Prostate gland (tissue), 2 donors: ENCODE data around the gene AACS. TPM values are rescaled to one million over a fixed set of nuclear protein-coding genes. Genes with fewer than 3 reads are reported as not detected.

ENCODE experiments used
- DNase-seq: peaks from one replicate; pipeline ENCODE4 v3.0.0-alpha.2; 2019; ENCODE audit warnings: low spot score
- H3K27ac ChIP-seq, 2 donors: fragments of 200-600 bp; sonication (generic); 2 replicates each; pipeline ENCODE4 v1.5.1; 2017 to 2019
- H3K27me3 ChIP-seq: fragments of 200-600 bp; sonication (generic); replicated peaks from 2 replicates; pipeline ENCODE4 v1.5.1; 2019; ENCODE audit not compliant: insufficient read depth
- H3K36me3 ChIP-seq, 2 donors: fragments of 200-600 bp; sonication (generic); 1 replicate in 1 of 2; 2 replicates in 1 of 2; pipeline versions ENCODE4 v1.5.1 to v1.8.1; 2017 to 2019
- H3K4me1 ChIP-seq: fragments of 200-600 bp; sonication (generic); replicated peaks from 2 replicates; pipeline ENCODE4 v1.5.1; 2019
- H3K4me3 ChIP-seq, 2 donors: fragments of 200-600 bp; sonication (generic); 2 replicates each; pipeline ENCODE4 v1.5.1; 2017 to 2019
- H3K9me3 ChIP-seq: fragments of 200-600 bp; sonication (generic); 2 replicates; pipeline ENCODE4 v1.5.1; 2017
- CTCF ChIP-seq, 4 experiments: fragments of 200-600 bp in 2 of 4; fragments of 450-650 bp in 2 of 4; sonication (generic) in 2 of 4; IDR thresholded peaks; 1 replicate in 3 of 4; 2 replicates in 1 of 4; pipeline ENCODE4 v1.5.1; 2016 to 2019; ENCODE audit warnings: antibody characterized with exemption in 4 of 4, mild to moderate bottlenecking in 2 of 4, moderate library complexity in 2 of 4
- POLR2A ChIP-seq: fragments of 450-650 bp; IDR thresholded peaks from one replicate; pipeline ENCODE4 v1.6.1; 2016; ENCODE audit warnings: antibody characterized with exemption, mild to moderate bottlenecking
- POLR2AphosphoS5 ChIP-seq: sonication (generic); formaldehyde crosslinking; IDR thresholded peaks from one replicate; pipeline ENCODE4 v1.6.1; 2017; ENCODE audit warnings: antibody characterized with exemption
- WGBS: methylation state at CpG from one replicate; pipeline ENCODE4 v1.1.5; 2018; 5-methylcytosine and 5-hydroxymethylcytosine counted together
- intact Hi-C: fragments of 100-400 bp; cut with DNase I; formaldehyde crosslinking; loops from one replicate; pipeline ENCODE4 v1.14.2; 2022
- total RNA-seq, 2 donors: library from RNA; depleted of rRNA; stranded (reverse); fragments of >200 nt; gene quantifications; one replicate each; pipeline ENCODE4 v1.1.0, GENCODE V29; 2016

AACS gene
- total RNA-seq, 2 donors from 2014 or later: 20.4 to 21.0 TPM

DNA sequence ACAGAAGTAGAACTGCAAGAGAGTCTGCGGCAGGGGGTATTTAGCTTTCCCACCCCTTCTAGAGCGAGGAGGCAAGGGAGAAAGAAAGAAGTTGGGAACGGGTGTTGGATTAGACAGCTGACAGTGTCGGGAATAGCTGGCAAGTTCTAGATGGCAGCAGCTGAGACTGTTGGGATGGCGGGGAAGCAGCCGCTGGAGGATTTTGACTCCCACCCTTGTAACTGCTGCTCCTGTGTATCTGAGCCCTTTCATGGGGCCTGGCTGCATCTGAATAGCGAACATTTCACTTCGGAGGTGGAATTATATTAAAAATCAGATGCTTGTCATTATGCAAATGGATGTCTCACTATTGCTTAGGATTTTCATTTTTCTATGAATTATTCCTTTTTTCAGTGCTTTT lies 104.6 kb downstream of the AACS start:
- WGBS: 79% methylated on average over 8 of the region's 8 CpGs
- no peak overlapping the region for H3K27ac ChIP-seq
- no peaks in the 10 kb centered on the region for H3K36me3 ChIP-seq
- no peaks in the 10 kb centered on the region for H3K27me3 ChIP-seq
- H3K9me3 ChIP-seq: no peaks in the 10 kb centered on the region
- DNase-seq: no peak
- intact Hi-C loops: no loop called here
- H3K4me1 ChIP-seq: no peaks in the 10 kb centered on the region
- no peak for TF ChIP-seq CTCF (IDR thresholded peaks at IDR 0.05)
- TF ChIP-seq POLR2AphosphoS5: no peak
- no peak for TF ChIP-seq POLR2A
- no peak overlapping the region for H3K4me3 ChIP-seq

DNA sequence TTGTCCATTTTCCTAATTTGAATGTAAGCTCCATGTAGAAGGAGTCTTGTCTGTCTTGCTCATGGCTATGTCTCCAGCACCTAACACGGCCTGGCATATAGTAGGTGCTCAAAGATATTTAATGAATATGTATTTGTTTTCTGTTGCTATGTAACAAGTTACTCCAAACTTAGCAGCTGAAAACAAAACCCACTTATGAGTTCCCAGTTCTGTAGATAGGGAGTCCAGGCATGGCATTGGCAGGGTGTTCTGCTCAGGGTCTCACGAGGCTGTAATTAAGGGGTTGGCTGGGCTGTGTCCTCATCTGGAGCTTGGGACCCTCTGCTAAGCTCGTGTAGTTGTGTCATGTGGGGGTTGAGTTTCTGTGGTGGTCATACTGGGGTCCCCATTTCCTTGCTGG lies 106.0 kb downstream of the AACS start:
- no peaks in the 10 kb centered on the region for H3K9me3 ChIP-seq
- no peak overlapping the region for H3K27ac ChIP-seq
- H3K4me3 ChIP-seq: no peak overlapping the region
- H3K4me1 ChIP-seq: no peaks in the 10 kb centered on the region
- H3K27me3 ChIP-seq: no peaks in the 10 kb centered on the region
- intact Hi-C loops: no loop called here
- TF ChIP-seq CTCF (IDR thresholded peaks at IDR 0.05): no peak
- no peak for TF ChIP-seq POLR2A
- TF ChIP-seq POLR2AphosphoS5: no peak
- 74% methylated on average over 3 of the region's 3 CpGs for WGBS
- no peaks in the 10 kb centered on the region for H3K36me3 ChIP-seq
- DNase-seq: no peak

DNA sequence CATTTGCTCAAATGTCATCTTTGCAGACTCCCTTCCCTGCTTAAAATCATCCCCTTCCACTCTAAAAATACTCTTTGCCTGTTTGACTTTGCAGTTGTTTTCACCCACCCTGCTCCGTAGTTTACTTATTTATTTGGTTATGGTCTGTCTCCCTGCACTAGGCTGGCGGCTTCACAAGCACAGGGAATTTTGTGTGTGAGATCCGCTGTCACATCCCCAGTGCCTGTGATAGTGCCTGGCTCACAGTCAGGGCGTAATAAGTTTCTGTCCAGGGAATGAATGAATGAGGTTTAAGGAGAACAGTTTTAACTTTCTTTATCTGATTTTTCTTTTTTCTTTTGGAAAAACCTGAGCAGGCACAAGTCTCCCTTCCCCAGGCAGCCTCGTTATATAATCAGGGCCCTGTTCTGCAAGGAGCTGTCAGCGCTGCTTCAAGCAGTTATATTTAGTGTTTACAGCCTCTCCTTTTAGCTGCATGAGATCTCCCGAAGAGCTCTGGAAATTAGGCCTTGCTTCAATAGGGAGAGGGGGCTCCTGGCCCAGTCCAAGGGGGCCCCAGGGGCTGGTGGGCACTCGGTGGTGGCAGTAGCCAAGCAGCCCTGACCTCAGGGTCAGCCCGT lies 107.1 kb downstream of the AACS start:
- no peak for DNase-seq
- 59% methylated on average over 9 of the region's 9 CpGs for WGBS
- TF ChIP-seq POLR2A: no peak
- no peak for TF ChIP-seq POLR2AphosphoS5
- no peak for TF ChIP-seq CTCF (IDR thresholded peaks at IDR 0.05)
- H3K9me3 ChIP-seq: no peaks in the 10 kb centered on the region
- H3K27ac ChIP-seq: no peak overlapping the region
- no peak overlapping the region for H3K4me3 ChIP-seq
- no peaks in the 10 kb centered on the region for H3K36me3 ChIP-seq
- H3K27me3 ChIP-seq: no peaks in the 10 kb centered on the region
- H3K4me1 ChIP-seq: no peaks in the 10 kb centered on the region
- intact Hi-C loops: no loop called here

DNA sequence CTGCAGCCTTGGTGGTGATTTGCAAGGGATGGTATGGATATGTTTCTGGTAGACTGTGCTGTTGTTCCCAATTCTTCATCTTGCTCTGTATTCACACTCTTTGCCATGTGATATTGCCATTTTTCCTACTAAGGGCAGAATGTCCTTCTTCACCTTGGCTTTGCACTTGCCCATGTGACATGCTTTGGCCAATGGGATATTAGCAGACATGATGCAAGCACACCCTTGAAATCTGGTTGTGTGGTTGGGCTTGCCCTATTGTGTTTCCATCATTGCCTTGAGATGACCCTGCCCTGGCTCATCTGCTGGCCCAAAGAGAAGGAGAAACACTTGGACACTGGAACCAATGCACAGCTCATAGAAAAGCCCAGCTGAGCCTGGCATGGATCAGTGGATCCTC lies 110.3 kb downstream of the AACS start:
- Histone ChIP-seq H3K4me1 (no peaks in the 10 kb centered on the region), H3K36me3 (no peaks in the 10 kb centered on the region), H3K27me3 (no peaks in the 10 kb centered on the region), H3K9me3 (no peaks in the 10 kb centered on the region), H3K27ac (no peak overlapping the region), H3K4me3 (no peak overlapping the region)
- no peak for DNase-seq
- intact Hi-C loops: no loop called here
- TF ChIP-seq CTCF (IDR thresholded peaks at IDR 0.05) (no peak), POLR2AphosphoS5 (no peak), POLR2A (no peak)

- Histone ChIP-seq H3K4me3 (no peak overlapping the region), H3K27me3 (no peaks in the 10 kb centered on the region), H3K9me3 (no peaks in the 10 kb centered on the region), H3K27ac (no peak overlapping the region), H3K36me3 (no peaks in the 10 kb centered on the region), H3K4me1 (no peaks in the 10 kb centered on the region)
- no peak for DNase-seq
- no peak for TF ChIP-seq CTCF (IDR thresholded peaks at IDR 0.05)
- no peak for TF ChIP-seq POLR2A
- TF ChIP-seq POLR2AphosphoS5: no peak
- intact Hi-C loops: no loop called here
- 64% methylated on average over 2 of the region's 2 CpGs for WGBS
These were observed 113.0 kb downstream of the AACS start for GRCh38 chr12:125178222-125178621.
